ENCODE measurements around the gene KANSL1.

Gene KANSL1

GRCh38 chr17:46038937-46039336 lies 154.3 kb downstream of the KANSL1 start:
- Histone ChIP-seq H3K9ac (ENCODE audit: low read depth, low read length) (no peak overlapping the region), H3K9me3 (ENCODE audit: control insufficient read depth, insufficient read depth, low read length) (no peaks in the 10 kb centered on the region), H3K36me3 (ENCODE audit: insufficient read depth, low read length) (peaks cover 71% of the 10 kb centered on the region), H3K4me1 (ENCODE audit: insufficient read depth, low read length) (peaks cover under 1% of the 10 kb centered on the region; the same call in 1 of the 2 replicates)

- H3K4me1 ChIP-seq (ENCODE audit: insufficient read depth, low read length): no peaks in the 10 kb centered on the region
- no peaks in the 10 kb centered on the region for H3K9me3 ChIP-seq (ENCODE audit: control insufficient read depth, insufficient read depth, low read length)
- no peak overlapping the region for H3K9ac ChIP-seq (ENCODE audit: low read depth, low read length)
- H3K36me3 ChIP-seq (ENCODE audit: insufficient read depth, low read length): peaks cover 72% of the 10 kb centered on the region
Observed at GRCh38 chr17:46038414-46038813, 154.8 kb downstream of the KANSL1 start.

GRCh38 chr17:46037722-46038255 lies 155.4 kb downstream of the KANSL1 start:
- no peak overlapping the region for H3K9ac ChIP-seq (ENCODE audit: low read depth, low read length)
- H3K9me3 ChIP-seq (ENCODE audit: control insufficient read depth, insufficient read depth, low read length): no peaks in the 10 kb centered on the region
- H3K36me3 ChIP-seq (ENCODE audit: insufficient read depth, low read length): peaks cover 74% of the 10 kb centered on the region
- H3K4me1 ChIP-seq (ENCODE audit: insufficient read depth, low read length): no peaks in the 10 kb centered on the region

GRCh38 chr17:46036491-46036890 lies 156.7 kb downstream of the KANSL1 start:
- Histone ChIP-seq H3K9ac (ENCODE audit: low read depth, low read length) (no peak overlapping the region), H3K4me1 (ENCODE audit: insufficient read depth, low read length) (no peaks in the 10 kb centered on the region), H3K36me3 (ENCODE audit: insufficient read depth, low read length) (peaks cover 72% of the 10 kb centered on the region), H3K9me3 (ENCODE audit: control insufficient read depth, insufficient read depth, low read length) (no peaks in the 10 kb centered on the region)

- Histone ChIP-seq H3K36me3 (ENCODE audit: insufficient read depth, low read length) (peaks cover 71% of the 10 kb centered on the region), H3K9ac (ENCODE audit: low read depth, low read length) (no peak overlapping the region), H3K4me1 (ENCODE audit: insufficient read depth, low read length) (no peaks in the 10 kb centered on the region), H3K9me3 (ENCODE audit: control insufficient read depth, insufficient read depth, low read length) (no peaks in the 10 kb centered on the region)
Observed at GRCh38 chr17:46035112-46035818, 158.0 kb downstream of the KANSL1 start.

- H3K9ac ChIP-seq (ENCODE audit: low read depth, low read length): no peak overlapping the region
- H3K36me3 ChIP-seq (ENCODE audit: insufficient read depth, low read length): peaks cover 57% of the 10 kb centered on the region
- H3K9me3 ChIP-seq (ENCODE audit: control insufficient read depth, insufficient read depth, low read length): no peaks in the 10 kb centered on the region
- H3K4me1 ChIP-seq (ENCODE audit: insufficient read depth, low read length): peaks cover 7% of the 10 kb centered on the region
Observed at GRCh38 chr17:46033392-46033791, 159.8 kb downstream of the KANSL1 start.

- Histone ChIP-seq H3K4me1 (ENCODE audit: insufficient read depth, low read length) (peaks cover 12% of the 10 kb centered on the region), H3K9me3 (ENCODE audit: control insufficient read depth, insufficient read depth, low read length) (no peaks in the 10 kb centered on the region), H3K36me3 (ENCODE audit: insufficient read depth, low read length) (peaks cover 52% of the 10 kb centered on the region), H3K9ac (ENCODE audit: low read depth, low read length) (no peak overlapping the region)
Observed at GRCh38 chr17:46032909-46033308, 160.3 kb downstream of the KANSL1 start.

- Histone ChIP-seq H3K9me3 (ENCODE audit: control insufficient read depth, insufficient read depth, low read length) (no peaks in the 10 kb centered on the region), H3K4me1 (ENCODE audit: insufficient read depth, low read length) (peaks cover 21% of the 10 kb centered on the region), H3K36me3 (ENCODE audit: insufficient read depth, low read length) (peaks cover 42% of the 10 kb centered on the region), H3K9ac (ENCODE audit: low read depth, low read length) (no peak overlapping the region)
Observed at GRCh38 chr17:46031920-46032319, 161.3 kb downstream of the KANSL1 start.

- H3K36me3 ChIP-seq (ENCODE audit: insufficient read depth, low read length): peaks cover 41% of the 10 kb centered on the region
- H3K4me1 ChIP-seq (ENCODE audit: insufficient read depth, low read length): peaks cover 23% of the 10 kb centered on the region
- no peaks in the 10 kb centered on the region for H3K9me3 ChIP-seq (ENCODE audit: control insufficient read depth, insufficient read depth, low read length)
- no peak overlapping the region for H3K9ac ChIP-seq (ENCODE audit: low read depth, low read length)
Observed at GRCh38 chr17:46031440-46031839, 161.8 kb downstream of the KANSL1 start.

- Histone ChIP-seq H3K9me3 (ENCODE audit: control insufficient read depth, insufficient read depth, low read length) (no peaks in the 10 kb centered on the region), H3K9ac (ENCODE audit: low read depth, low read length) (no peak overlapping the region), H3K36me3 (ENCODE audit: insufficient read depth, low read length) (peaks cover 41% of the 10 kb centered on the region), H3K4me1 (ENCODE audit: insufficient read depth, low read length) (peaks cover 23% of the 10 kb centered on the region)
Observed at GRCh38 chr17:46030752-46031151, 162.5 kb downstream of the KANSL1 start.

GRCh38 chr17:46029627-46030026 lies 163.6 kb downstream of the KANSL1 start:
- peaks cover 23% of the 10 kb centered on the region for H3K4me1 ChIP-seq (ENCODE audit: insufficient read depth, low read length)
- H3K36me3 ChIP-seq (ENCODE audit: insufficient read depth, low read length): peaks cover 34% of the 10 kb centered on the region
- no peak overlapping the region for H3K9ac ChIP-seq (ENCODE audit: low read depth, low read length)
- H3K9me3 ChIP-seq (ENCODE audit: control insufficient read depth, insufficient read depth, low read length): no peaks in the 10 kb centered on the region

- H3K4me1 ChIP-seq (ENCODE audit: insufficient read depth, low read length): peaks cover 23% of the 10 kb centered on the region
- H3K36me3 ChIP-seq (ENCODE audit: insufficient read depth, low read length): peaks cover 28% of the 10 kb centered on the region
- H3K9ac ChIP-seq (ENCODE audit: low read depth, low read length): no peak overlapping the region
- H3K9me3 ChIP-seq (ENCODE audit: control insufficient read depth, insufficient read depth, low read length): no peaks in the 10 kb centered on the region
Observed at GRCh38 chr17:46028981-46029565, 164.2 kb downstream of the KANSL1 start.

- Histone ChIP-seq H3K4me1 (ENCODE audit: insufficient read depth, low read length) (peaks cover 23% of the 10 kb centered on the region), H3K9me3 (ENCODE audit: control insufficient read depth, insufficient read depth, low read length) (no peaks in the 10 kb centered on the region), H3K9ac (ENCODE audit: low read depth, low read length) (no peak overlapping the region), H3K36me3 (ENCODE audit: insufficient read depth, low read length) (peaks cover 21% of the 10 kb centered on the region)
Observed at GRCh38 chr17:46028374-46028773, 164.9 kb downstream of the KANSL1 start.

GRCh38 chr17:46027976-46028325 lies 165.3 kb downstream of the KANSL1 start:
- H3K9me3 ChIP-seq (ENCODE audit: control insufficient read depth, insufficient read depth, low read length): no peaks in the 10 kb centered on the region
- H3K9ac ChIP-seq (ENCODE audit: low read depth, low read length): no peak overlapping the region
- H3K36me3 ChIP-seq (ENCODE audit: insufficient read depth, low read length): peaks cover 17% of the 10 kb centered on the region
- H3K4me1 ChIP-seq (ENCODE audit: insufficient read depth, low read length): peaks cover 23% of the 10 kb centered on the region

Measured in ES-I3 (cell line).